Measurements from ENCODE around the gene POLR3E.
"Not testable (repeated sequence)": the region's sequence is repeated elsewhere in the genome, so short reads cannot be mapped to it uniquely, and the experiment has no call there.

POLR3E gene

GRCh38 chr16:22292320-22292719, 4.9 kb upstream of the POLR3E start:
- DNase-seq: no peak

- no peak for DNase-seq
These were observed 3.8 kb upstream of the POLR3E start for GRCh38 chr16:22293137-22294106.

GRCh38 chr16:22296225-22297113, 740 bp upstream of the POLR3E start:
- peak; percentile 10 for DNase-seq

DNA sequence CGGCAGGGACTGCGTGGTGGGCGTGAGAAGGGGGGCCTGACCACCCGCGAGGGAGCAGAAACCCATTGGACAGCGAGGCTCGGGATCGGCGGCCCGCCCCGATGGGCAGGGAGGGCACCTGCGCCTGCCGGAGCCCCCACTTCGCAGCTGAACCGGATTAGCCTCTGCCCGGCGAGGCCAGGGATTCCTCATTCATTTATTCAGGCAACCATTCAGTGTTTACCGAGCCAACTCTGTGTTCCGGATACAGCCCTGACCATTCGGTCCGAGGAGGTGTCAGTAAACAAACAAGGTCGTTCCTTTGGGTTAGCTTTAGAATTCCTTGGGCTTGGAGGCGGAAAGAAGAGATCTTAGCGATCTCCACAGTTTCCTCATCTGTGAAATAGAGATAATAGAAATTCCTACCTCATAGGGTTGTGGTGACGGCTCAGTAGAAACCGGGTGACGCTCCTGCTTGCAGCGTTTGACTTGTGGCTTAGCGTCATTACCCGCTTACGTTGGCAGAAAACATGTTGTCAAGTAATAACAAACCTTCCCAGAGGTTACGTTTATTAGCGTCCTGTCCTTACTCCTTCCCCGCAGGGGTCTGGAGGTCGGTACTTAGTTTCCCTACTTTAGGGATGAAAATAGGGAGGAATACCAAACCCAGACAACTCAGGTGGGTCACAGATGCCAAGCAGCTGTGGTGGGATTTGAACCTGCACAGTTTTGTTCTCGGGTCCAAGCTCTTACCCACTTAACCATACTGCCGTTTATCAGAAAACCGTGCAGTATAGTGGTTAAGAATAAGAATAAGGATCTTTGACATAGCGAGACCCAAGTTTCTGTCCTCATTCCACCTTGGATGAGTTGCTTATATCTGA, 893 bp downstream of the POLR3E start:
- DNase-seq: peak; percentile 87

DNA sequence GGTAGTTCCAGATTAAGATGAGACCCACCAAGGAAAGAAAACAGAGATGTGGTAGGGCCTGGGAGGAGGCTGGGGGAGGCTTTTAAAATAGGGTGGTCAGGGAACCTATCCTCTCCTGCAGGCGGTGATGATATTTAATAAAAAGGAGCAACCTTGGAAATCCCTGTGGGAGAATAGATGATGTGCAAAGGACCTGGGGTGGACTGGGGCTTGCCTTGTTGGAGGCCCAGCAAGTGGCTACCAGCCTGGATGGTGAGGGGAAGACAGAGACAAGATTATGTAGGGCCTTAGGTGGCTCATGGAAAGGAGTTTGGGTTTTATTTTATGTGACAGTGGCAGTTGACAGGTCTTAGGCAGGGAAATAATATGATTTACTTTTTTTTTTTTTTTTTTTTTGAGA, 1.8 kb downstream of the POLR3E start:
- no peak for DNase-seq

DNA sequence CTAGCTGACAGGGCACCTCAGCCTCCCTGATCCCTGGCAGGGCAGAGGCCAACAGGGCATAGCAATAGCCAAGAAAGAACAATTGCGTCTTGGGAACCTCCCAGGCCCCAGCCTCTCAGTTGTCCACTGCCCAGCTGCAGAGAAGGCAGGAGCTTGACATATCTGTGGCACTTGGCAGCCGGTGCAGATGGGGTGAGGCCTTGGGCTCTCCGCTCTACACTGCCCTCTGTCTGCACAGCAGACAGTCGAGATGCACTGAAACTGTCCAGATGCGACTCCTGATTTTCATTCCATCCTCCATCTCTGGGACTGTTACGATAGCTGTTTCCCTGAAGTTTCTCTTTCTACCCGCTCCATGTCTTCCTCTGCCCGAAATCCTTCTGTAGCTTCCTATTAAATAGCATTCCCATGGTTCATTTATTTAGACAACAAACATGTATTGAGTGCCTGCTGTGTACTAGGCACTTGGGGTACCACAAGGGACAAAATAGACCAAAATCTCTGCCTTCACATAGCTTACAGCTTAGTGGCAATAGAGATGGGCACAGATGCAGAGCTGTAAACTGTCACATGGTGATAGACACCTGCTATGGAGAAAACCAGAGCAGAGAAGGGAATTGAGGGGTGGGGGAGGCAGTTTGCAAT, 3.3 kb downstream of the POLR3E start:
- peak; percentile 49 for DNase-seq

DNA sequence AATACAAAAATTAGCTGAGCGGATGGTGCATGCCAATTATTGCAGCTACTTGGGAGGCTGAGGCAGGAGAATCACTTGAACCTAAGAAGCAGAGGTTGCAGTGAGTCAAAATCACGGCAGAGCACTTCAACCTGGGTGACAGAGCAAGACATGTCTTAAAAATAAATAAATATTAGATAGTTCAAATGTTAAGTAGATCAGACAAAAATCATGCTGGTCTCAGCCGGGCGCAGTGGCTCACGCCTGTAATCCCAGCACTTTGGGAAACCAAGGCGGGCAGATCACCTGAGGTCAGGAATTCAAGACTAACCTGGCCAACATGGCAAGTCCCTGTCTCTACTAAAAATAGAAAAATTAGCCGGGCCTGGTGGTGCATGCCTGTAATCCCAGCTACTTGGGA, 4.2 kb downstream of the POLR3E start:
- DNase-seq: not testable (repeated sequence)

GRCh38 chr16:22302776-22303363, 5.7 kb downstream of the POLR3E start:
- no peak for DNase-seq

GRCh38 chr16:22304411-22304810, 7.2 kb downstream of the POLR3E start:
- DNase-seq: no peak

DNA sequence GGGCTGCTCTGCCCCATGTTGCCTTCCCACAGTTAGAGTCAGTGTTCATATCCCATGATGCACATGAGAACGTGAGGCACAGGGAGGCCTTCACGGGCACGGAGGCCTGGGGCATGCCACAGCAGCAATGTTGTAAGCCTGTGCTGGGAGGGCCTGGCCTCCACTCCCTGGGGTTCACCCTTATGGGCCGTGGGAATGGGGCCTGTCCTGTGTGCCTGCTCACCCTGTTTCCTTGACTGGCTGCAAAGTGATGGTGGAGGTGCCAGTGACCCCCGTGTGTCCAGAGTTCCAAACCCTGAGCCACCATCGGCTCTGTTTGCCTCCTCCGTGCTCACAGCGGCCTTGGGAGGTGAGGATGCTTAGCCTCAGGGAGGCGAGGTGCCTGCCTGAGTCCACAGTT, 9.6 kb downstream of the POLR3E start:
- DNase-seq: no peak

DNA sequence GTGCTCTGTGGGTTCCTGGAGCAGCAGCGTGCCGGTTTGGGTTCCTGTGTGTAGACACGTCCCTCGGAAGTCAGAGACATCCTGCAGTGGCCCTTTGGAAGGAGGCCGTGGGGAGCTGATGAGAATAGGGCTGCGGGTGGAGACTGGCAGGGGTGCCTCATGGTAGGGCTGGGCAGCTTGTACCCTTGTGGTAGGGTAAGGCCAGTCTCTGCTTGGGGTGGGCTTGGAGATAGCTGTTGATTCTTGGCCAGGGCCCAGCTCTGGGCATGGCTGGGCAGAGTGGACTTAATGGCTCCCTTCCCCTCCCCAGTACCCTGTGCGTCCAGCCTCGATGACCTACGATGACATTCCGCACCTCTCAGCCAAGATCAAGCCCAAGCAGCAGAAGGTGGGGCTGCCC, 10.6 kb downstream of the POLR3E start:
- DNase-seq: no peak

DNA sequence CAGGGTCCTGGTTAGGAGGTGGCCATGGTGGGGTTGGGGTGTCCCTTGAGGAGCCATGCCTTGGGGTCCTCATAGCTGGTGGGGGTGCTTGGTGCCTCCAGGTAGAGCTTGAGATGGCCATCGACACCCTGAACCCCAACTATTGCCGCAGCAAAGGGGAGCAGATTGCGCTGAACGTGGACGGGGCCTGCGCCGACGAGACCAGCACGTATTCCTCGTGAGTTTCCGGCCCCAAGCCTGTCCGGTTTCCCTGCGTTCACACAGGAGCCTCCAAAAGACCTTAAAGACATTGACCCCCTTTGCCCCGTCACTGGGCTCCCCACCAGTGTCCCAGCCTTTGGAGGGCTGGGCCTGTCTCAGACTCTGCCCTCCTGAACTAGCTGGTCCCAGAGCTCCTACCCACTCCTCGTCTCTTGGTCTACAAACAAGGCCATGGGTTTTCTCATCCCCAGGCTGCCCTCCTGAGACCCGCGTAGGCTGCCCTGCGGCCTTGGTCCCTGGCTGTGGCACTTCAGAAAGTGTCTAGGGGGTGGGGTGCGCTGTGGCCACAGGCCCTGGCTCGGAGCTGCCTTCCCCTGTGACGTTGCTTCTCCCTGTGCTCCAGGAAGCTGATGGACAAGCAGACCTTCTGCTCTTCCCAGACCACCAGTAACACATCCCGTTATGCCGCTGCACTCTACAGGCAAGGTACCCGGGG, 11.8 kb downstream of the POLR3E start:
- no peak for DNase-seq

- DNase-seq: no peak
These were observed 14.3 kb downstream of the POLR3E start for GRCh38 chr16:22311520-22311919.

DNA sequence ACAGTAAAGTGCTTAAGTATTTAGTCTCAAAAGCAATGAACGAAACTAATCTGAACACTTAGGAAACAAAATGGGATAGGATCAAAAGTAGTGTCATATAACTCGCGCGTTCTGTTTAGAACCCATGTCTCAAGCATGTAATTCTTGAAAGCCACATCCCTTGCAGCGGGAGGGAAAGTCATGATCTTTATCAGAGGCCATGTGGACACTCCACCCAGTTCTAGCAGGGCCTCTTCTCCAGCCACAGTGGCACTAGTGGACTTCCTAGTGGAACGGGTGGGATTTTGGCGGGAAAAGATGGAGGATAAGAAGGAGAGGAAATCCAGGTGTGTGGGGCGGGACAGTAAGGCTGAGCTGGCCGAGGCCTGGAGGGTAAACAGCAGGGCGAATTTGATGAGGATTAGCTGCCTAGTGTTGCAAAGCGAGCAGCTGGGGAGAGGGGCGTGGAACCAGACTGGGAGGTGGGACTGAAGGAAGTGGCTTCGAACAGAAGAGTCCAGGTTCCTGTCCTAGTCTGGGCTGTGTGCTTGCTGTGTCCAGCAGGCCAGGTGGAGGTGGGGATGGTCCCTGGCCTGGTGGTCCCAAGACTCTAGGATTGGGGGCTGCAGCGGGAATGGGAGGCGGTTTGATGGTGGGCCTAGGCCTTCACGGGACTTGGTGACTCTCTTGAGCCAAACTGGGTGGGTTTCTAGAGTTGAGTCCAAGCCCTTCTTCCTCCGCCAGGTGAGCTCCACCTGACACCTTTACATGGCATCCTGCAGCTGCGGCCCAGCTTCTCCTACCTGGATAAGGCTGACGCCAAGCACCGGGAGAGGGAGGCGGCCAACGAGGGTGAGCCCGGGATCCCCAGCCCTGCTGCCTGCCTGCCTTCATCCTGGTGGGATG, 15.9 kb downstream of the POLR3E start:
- DNase-seq: no peak

- DNase-seq: no peak
These were observed 16.8 kb downstream of the POLR3E start for GRCh38 chr16:22313876-22314470.

DNA sequence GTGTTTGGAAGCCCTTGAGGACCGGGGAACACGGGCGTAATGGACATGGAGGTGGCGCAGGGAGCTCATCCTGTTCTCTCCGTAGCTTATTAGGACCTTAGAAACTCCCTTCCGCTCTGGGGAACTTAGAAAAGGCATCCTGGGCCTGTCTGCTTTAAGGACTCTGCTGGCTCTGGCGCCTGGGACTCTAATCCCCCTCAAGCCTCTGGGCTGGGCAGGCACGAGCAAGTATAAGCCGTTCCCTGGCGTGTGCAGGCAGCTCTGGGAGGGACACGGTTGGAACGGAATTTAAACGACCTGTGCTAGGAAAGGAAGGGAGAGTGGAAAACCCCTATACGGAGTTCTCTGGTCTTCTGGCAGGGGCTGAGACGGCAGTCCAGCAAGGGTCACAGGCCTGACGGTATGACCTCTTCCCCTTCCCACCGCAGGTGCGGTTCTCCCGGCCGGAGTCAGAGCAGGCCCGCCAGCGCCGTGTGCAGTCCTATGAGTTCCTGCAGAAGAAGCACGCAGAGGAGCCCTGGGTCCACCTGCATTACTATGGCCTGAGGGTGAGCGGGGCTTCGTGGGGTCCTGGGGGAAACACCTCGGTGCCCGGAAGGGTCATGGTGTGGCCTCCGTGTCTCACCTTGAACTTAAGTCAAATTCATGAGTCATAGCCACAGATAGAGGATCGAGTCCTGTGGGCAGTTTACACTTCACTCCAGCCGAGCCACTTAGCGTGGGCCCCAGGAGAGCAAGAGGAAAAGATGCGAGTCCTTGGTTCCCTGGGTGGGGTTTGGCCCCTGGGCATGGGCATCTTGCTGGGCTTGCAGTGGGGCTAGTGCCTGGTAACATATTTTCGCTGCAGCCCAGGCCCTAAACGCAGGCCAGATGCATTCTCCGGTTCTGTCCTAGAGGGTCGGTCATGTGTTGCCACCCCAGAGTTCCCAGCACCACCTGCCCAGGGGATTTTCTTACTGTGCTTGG, 17.7 kb downstream of the POLR3E start:
- no peak for DNase-seq

DNA sequence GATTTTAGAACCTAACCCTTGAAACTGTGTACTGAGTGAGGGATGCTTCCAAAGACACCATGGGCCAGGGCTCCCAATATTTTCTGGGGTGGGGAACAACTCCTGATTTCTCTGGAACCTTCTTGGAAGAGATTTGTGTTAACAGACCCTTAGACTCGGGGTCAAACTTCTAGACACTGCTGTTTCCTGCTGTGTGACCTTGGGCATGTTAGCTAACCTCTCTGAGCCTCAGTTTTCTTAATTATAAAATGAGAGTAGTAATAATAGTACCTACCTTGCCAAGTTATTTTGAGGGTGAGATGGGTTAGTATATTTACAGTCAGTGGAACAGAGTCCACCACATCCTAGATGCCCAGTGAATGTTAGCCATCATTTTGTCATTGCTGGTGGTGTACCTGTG, 18.8 kb downstream of the POLR3E start:
- no peak for DNase-seq

- DNase-seq: no peak
These were observed 19.2 kb downstream of the POLR3E start for GRCh38 chr16:22316411-22316811.

Data from suppressor macrophage treated with lipopolysaccharide for 4 hours (primary cell).